HG03103 (cell line): ENCODE data around the gene RPL27.

Experiments used
- ATAC-seq: cut with Tn5 transposase; IDR thresholded peaks from one replicate; pipeline ENCODE4 v1.9.1; 2021; ENCODE audit warnings: low read depth; ENCODE audit not compliant: unreplicated experiment

RPL27 gene

DNA sequence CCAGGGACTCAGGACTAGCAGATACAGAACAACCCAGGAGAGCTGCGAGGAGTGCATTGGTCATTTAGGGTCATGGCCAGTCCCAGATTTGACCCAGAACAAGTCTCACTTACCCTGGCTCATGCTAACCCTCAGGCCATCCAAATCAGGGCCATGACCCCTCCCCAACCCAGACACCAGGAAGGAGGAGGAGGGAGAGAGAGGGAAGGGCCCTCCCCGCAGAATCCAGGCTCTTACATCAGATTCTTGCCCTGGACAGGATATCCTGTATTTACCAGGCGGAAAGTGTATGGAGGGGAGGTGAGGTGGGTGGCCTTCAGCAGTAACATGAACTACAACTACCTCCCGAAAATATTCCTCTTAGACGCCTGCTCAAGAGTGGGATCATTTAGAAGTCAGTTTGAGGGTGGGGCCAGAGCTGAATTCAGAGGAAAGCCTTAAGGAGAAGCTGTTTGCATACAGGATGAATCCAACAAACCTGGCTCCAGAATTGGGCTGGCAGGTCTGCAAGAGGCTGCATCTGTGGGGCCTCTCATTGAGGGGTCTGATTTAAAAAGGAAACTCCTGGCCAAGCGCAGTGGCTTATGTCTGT is 21.9 kb downstream of the RPL27 start:
- ATAC-seq, result no peak

DNA sequence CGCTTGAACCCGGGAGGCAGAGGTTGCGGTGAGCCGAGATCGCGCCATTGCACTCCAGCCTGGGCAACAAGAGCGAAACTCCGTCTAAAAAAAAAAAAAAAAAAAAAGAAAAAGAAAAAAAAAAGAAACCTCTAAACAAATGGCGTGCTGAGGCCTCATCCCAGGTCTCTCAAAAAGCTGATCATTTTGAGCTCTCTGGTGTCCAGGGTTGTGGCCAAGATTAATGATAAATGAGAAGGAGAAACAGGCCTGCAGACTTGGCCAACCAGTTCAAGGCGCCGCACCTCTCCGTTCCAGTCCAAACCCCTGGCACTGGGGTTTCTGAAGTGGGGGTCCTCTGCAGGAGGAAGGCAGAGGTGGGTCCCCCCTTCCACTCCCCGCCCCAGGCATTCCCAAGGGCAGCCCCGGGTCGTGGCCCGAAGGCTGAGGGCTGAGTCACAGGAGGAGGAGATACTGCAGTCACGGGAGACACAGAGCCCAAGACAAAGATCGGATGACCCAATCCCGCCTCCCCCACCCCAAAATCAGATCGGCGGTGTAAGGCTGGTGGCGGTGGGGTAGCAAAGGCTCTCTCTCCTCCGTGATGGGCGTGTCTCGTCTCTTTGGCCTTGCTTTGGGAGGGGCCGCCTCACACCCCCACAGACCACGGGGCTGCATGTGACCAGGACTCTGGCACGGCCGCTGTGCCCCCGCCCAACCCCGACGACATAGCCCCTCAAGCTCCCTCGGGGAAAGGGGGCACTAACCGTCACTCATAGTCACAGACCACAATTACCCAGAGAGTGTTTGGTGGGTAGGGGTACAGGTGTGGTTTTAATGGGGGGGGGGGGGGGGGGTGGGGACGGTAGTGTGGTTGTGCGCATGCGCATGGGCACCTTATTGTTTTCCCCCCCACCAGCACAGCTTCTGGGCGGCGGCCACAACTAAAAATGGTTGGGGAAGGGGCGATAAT is 22.8 kb downstream of the RPL27 start:
- no peak for ATAC-seq

DNA sequence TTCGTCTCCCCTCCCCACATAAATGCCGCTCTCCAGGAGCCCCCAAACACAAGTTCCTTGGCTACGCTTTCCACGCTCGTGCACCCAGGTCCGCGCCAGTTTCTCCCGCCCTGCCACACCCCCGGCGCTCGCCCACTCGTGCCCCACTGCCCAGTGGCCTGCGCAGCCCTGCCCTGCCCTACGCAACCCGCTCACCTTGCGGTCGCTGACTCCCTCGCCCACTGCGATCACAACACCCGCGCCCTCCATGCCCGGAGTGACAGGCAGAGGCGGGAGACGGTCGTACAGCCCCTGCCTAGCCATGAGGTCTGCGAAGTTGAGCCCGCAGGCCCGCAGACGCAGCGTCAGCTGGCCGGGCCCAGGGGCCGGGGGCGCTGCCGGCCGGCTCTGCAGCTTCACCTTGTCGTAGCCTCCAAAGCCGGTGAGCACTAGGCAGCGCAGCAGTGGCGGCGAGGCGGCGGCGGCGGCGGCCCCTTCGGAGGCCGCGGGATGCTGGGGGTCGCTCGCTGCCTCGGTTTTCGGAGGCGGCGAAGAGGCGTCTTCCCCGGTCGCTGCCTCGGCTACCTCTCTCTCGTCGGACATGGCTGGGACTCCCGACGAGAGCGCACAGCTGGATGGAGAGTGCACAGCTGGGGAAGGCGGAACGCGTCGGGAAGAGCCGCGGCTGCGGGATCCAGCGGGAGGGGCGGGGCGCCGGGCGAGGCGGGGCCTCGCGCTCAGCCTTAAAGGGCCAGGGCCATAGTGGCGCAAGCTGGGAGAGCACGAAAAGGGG is 23.7 kb downstream of the RPL27 start, which contains the start of gene VAT1:
VAT1 (minus strand) TSS at position 645 of the 772 bp plus-strand sequence; CDS start at position 582, 63 bp downstream.
- ATAC-seq, result no peak

DNA sequence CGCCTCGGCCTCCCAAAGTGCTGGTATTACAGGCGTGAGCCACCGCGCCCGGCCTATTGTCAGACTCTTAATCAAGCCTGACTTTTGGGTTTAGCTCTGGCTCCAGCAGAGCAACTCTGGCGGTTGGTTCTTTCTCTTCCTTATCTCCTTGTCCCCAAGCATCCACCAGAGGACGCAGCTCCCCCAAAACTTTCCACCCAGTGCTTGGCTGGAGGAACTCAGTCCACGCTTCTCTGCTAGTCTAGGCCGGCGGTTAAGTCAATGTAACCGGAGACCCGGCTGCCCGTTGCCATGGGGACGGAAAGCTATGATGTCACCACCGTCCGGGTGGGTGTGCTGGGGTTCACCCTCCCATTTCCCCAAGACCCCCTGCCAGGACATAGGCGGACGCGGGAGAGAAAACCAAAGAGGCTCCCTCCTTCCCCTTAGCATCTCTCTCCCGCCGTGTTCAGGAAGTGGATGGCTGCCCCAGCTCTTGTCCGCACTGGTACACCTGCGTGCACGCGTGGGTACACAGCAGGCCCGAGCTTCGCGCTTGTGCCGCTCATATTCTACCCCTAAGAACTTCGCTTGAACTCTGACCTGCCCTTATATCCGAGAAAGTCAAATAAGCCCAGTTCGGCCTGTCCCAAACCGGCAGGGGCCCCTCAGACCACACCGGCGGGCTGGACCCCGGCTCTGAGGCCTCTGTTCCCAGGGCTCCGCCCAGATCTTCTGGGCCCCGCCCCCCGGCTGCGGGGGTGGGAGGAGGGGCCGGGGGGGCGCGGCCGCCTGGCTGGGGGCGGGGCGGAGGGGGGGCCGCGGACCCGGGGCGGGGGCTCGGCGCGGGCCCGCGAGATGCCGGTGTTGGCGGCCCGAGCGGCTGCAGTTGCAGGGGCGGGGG is 26.4 kb downstream of the RPL27 start, which contains the start of gene RND2:
RND2 (plus strand) TSS at position 825 of the 883 bp plus-strand sequence. CDS start 117 bp downstream, outside the sequence.
- ATAC-seq, result no peak

DNA sequence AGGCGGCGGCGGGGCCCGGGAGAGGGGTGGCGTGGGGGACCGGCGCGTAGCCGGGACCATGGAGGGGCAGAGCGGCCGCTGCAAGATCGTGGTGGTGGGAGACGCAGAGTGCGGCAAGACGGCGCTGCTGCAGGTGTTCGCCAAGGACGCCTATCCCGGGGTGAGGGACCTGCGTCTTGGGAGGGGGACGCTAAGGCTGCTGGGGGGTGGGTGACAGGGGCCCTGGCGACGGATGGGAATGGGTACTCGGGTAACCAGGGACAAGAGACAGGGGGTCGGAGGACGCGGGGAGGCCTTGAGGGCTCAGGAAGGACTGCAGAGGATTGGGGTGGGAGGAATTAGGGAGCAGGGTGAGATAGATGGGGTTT is 27.1 kb downstream of the RPL27 start:
- no peak for ATAC-seq

DNA sequence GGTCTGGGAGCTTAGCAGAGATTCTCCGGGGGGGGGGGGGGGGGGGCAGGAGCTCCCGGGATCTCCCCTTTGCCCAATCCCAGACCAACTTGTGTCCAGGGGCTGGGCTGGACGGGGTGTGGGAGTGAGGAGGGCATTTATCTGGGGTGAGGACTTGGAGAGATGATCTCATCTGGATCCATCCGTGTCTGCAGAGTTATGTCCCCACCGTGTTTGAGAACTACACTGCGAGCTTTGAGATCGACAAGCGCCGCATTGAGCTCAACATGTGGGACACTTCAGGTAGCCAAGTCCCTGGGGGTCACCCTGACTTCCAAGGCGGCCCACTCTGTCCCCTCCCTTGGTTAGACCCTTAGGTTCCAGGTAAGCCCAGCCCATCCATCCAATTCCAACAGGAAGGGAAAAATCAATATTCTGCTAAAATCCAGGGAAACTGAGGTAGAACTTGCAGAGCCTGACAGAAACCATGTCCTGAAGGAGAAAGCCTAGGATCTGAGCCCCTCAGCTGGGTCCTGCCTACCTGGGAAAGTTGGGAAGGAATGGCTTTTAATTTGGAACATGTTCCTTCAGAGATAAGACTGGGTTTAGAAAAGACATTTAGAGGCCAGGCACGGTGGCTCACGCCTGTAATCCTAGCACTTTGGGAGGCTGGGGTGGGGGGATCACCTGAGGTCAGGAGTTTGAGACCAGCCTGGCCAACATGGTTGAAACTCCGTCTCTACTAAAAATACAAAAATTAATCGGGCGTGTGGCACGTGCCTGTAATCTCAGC is 27.7 kb downstream of the RPL27 start:
- no peak for ATAC-seq

DNA sequence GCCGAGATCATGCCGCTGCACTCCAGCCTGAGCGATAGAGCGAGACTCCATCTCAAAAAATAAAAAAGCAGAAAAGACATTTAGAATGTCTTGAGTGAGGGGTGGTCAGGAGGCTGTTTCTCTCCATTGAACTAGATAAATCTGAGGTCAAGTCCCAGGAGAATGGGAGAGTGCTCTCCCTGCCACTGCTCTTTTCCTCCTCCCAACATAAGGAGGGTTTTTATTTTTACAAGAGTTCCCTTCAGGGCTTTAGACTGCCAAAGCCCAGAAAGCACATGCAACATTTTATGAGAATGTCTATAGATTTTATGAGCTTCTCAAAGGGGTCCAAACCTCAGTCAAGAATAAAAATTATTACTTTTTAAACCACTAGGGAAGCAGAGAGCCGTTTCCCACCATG is 28.4 kb downstream of the RPL27 start:
- ATAC-seq, result no peak

DNA sequence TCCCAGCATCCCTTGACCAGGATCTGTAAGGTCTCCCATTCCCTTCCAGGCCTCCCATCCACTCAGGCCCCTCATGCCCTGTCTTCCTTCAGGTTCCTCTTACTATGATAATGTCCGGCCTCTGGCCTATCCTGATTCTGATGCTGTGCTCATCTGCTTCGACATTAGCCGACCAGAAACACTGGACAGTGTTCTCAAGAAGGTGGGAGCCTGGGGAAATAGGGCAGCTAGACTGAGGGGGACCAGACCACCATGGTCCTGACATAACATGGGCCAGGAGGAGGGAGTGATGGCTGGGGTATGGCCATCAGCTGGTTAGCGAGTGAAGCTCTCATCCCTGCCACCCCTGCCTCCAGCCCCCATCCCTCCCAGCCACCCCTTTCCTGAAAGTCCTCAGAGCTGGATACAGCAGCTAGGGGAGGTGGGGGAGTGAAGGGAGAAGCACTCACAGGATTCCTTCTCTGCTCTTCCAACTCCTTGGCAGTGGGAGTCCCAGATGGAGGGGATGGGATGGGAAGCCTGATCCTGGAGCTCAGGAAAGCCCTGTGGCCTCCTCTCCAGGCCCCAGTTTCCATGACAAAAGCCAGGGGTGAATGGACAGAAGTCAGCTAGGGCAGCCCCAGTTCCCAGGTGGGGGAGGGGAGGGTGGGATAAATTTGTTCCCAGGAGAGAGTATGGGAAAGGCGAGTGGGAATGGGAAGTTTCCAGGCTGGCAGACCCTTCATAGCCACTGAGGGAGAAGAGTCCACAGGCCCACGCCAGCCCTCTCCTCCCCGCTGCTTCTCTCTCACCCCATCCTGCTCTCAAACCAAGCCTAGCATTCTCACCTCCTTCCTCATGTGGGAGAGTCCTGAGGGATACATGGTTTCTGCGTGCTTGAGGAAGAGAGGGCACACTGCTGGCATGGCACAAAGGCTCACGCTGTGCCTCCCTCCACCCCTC is 29.1 kb downstream of the RPL27 start:
- no peak for ATAC-seq

DNA sequence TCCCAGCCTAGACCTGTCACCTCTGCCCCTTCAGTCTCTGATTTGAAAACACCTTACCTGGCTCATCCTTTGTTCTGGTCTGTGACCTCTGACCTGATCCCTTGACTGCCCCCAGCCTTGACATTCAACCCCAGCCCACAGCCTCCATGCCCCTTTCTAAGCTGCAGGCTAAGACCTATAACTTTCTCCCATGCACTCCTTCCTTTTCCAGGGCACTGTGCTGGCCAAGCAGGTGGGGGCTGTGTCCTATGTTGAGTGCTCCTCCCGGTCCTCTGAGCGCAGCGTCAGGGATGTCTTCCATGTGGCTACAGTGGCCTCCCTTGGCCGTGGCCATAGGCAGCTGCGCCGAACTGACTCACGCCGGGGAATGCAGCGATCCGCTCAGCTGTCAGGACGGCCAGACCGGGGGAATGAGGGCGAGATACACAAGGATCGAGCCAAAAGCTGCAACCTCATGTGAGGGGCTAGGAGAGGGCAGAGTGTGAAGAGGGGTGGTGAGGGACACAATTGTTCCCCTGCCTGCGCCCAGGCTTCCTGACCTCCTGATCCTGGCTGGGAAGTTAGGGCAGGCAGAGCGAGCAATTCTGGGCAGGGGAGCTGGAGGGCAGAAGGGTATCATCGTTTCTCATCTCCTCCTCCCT is 30.1 kb downstream of the RPL27 start:
- ATAC-seq, result no peak

DNA sequence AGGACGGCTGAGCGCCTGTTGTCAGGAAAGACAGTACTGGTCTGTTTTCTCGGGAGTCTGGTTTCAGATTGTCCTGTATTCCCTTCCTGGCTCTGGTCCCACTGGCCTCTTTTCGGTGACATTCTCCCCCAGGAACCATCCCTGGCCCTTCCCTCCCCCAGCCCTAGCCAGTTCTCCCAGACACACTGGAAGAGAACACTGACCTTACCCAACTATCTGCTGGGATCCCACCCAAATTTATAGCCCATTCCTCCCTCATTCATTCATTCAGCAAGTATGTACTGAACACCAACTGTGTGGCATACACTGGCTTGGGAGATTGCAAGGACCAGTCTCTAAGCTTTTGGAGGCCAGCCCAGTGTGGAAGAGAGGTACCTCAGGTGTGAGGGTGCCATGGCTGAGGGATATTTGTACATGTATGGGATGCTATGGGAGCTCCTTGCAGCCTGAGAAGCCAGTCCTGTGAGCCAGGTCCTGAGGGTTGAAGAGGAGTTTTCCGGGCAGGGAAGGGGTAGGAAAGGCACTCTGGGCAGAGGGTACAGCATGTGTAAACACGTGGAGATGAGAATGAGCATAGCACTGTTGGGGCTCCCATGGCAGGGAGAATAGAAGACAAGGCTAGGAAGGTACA is 32.0 kb downstream of the RPL27 start:
- ATAC-seq, result no peak

DNA sequence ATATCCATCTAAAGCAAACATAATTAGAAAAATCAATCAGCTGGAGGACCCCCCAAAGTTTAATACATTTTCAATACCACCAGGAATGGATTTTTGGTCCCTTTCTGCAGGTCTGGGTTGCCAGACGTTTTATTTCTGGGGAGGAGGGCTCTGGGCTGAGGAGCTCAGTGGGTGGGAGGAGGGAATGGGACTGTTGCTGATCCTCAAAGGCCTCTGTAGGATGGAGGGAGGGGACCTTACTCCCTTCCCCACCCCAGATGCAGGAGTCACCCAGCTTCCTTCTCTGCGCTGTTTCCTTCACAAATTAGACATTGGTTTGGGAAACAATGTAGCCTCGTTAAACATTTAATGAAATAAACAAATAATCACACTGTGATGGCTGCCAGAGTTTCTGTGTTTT is 33.4 kb downstream of the RPL27 start:
- ATAC-seq, result no peak

DNA sequence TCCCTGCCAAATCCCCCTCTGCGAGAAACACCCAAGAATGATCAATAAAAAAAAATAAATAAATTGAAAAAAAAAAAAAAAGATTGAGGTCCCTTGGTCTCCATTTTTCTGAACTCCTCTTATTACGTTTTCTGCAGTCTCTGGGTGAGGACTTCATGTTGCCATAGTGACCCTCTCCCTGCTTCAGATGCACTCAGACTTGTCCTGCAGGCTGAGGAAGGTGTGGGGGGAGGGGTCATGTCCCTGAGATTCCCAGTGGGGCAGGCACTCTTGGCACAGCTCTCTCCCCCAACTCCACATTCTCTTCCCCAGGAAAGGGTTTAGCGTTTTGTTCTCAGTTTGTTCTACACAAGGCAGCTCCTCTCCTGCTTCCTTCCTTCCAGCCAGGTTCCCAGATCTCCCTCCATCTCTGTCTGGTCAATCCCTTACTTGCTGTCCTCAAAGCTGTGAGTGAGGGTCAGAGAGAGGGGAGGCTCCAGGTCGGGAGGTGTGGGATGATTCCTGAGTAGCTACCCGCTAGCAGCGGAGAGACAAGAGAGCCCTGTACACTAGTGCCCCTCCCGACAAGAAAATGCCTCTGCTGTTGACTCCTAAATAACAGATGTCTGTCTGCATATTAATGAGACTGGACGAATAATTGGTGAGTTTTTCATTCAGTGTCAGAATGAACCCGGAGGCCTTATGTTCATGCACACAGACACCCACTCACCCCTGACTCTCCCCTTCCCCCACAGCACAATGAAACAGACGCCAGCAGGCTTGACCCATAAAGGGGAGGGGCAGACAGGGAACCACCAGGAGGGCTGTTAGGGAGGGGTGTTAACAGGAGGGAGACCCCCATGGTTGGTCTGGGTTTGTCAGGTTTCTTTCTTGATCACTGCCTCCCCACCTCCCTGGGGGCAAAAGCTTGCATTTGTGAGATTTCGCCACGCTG is 36.0 kb downstream of the RPL27 start:
- no peak for ATAC-seq

DNA sequence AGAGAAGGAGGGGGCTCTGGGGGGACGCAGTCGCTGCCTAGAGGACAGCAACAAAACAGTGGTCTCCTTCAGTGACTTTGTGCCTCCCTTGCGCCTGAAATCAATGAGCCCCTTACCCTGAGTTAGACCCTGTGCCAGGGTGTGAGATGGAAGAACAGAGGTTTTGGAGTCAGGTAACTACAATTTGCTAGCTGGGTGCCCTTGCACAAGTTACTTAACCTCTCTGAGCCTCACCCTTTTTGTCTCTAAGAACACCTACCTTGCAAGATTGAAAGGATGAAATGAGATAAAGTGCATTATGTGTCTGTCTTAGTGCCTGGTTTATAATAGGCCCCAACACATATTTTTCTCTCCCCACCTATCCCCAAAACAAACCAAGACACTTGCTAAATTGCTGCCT is 36.7 kb downstream of the RPL27 start:
- no peak for ATAC-seq

DNA sequence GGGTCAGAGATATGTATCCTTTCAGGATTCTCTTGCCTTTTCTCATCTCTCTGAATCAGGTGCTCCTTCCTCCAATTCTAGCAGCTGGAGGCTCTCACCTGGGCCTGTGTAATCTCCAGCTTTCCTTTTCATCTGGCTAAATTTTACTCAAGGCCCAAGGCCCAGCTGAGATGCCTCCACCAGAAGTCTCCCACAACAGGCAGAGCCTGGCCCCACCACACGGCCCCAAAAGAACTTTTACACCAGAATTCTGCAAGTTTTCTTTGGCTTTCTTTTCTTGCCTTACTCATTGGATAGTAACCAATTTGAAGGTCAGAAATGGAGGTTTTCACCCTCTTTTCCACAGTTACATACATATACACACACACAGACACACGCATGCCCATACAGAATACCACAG is 41.4 kb downstream of the RPL27 start:
- no peak for ATAC-seq

DNA sequence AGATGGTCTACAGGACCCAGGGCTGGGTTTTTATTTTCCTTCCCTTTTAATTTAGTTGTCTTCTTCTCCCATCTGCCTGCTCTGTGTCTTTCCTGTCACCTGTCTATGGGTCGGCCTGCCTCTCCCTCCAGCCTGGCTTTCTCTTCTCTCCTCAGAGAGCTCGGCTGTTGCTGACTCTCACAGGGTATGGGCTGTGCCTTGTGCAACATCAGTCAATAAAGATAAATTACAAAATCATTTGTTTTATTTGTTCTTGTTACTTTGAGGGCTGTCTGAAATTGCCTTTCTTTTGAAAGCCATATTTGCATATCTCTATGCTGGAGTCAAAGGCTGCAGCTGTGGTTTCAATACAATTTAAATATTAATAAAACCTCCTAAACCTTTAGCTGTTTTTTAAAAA is 42.4 kb downstream of the RPL27 start:
- no peak for ATAC-seq

DNA sequence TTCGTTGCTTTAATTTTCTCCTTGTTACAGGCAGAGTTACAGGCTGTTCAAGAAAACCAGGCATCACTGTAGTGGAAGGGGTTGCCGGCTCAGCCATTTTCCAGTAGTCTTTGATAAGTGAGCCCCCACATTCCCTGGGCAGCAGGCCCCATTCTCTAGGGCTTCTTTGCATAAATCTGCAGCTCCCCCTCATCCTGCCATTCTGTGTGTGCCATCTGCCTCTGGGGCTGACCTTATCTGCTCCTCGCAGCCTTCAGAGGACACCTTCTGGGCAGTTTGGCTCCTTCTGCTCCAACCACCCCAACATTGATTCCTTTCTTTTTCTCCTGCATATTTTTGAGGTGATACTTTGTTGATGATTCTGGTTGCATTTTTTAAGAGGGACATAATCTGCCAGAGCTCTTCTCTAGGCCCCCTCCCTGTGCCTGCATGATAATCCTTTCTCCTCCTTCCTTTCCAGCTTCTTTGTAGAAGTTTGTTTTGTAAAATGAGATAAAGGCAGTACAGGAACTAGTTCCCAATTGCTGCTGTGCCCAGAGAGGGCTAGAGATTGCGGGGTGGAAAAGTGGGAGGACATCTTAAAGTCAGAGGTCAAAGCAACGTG is 43.9 kb downstream of the RPL27 start:
- no peak for ATAC-seq
